22Rv1 (cell line): ENCODE data around the gene PIAS1.

Experiments used
- CTCF ChIP-seq: fragments of 450-650 bp; IDR thresholded peaks from 2 replicates; pipeline ENCODE4 v1.5.1; 2017; ENCODE audit warnings: mild to moderate bottlenecking
- ZFX ChIP-seq: fragments of 450-650 bp; IDR thresholded peaks from 2 replicates; pipeline ENCODE4 v1.6.1; 2017; ENCODE audit warnings: antibody characterized with exemption, borderline replicate concordance

- TF ChIP-seq CTCF (no peak), ZFX (no peak)
These were observed 26.7 kb downstream of the PIAS1 start for GRCh38 chr15:68080783-68081182.
